Prostate gland (tissue), 2 donors: ENCODE measurements around the gene SCAPER.

ENCODE experiments used
- POLR2A ChIP-seq: fragments of 450-650 bp; IDR thresholded peaks from one replicate; pipeline ENCODE4 v1.6.1; 2016; ENCODE audit warnings: antibody characterized with exemption, mild to moderate bottlenecking
- TF ChIP-seq, protein P1 (sequence below), 4 experiments: fragments of 200-600 bp in 2 of 4; fragments of 450-650 bp in 2 of 4; sonication (generic) in 2 of 4; IDR thresholded peaks; 1 replicate in 3 of 4; 2 replicates in 1 of 4; pipeline ENCODE4 v1.5.1; 2016 to 2019; ENCODE audit warnings: antibody characterized with exemption in 4 of 4, mild to moderate bottlenecking in 2 of 4, moderate library complexity in 2 of 4

DNA sequence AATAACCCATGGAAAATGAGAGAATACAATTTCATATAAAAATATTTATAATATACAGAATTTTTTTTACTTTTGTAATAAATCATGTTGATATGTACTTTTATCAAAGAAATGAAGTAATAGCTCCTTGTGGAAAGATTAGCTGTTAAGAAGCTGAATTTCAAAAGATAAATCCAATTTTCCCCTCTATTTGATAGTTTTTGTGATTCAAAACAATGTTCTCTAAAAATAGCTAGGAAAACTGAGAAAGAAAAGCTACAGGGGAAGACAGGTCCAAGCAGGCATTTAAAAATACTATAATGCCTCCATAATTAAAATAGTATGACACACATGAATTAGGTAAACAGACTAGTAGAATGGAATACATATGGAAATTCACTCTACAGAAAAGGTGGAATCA is 44.9 kb downstream of the SCAPER start:
- TF ChIP-seq, protein P1, sequence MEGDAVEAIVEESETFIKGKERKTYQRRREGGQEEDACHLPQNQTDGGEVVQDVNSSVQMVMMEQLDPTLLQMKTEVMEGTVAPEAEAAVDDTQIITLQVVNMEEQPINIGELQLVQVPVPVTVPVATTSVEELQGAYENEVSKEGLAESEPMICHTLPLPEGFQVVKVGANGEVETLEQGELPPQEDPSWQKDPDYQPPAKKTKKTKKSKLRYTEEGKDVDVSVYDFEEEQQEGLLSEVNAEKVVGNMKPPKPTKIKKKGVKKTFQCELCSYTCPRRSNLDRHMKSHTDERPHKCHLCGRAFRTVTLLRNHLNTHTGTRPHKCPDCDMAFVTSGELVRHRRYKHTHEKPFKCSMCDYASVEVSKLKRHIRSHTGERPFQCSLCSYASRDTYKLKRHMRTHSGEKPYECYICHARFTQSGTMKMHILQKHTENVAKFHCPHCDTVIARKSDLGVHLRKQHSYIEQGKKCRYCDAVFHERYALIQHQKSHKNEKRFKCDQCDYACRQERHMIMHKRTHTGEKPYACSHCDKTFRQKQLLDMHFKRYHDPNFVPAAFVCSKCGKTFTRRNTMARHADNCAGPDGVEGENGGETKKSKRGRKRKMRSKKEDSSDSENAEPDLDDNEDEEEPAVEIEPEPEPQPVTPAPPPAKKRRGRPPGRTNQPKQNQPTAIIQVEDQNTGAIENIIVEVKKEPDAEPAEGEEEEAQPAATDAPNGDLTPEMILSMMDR (IDR thresholded peaks at IDR 0.05): no peak
- TF ChIP-seq POLR2A: no peak
